Measurements from ENCODE around the gene LURAP1L.
A peak's percentile ranks its signal among the peaks of the same experiment; 100 is the strongest.

Gene LURAP1L, protein sequence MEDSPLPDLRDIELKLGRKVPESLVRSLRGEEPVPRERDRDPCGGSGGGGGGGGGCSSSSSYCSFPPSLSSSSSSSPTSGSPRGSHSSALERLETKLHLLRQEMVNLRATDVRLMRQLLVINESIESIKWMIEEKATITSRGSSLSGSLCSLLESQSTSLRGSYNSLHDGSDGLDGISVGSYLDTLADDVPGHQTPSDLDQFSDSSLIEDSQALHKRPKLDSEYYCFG

GRCh38 chr9:12774861-12775678 is at the start of gene LURAP1L:
LURAP1L (plus strand) TSS chr9:12775020; CDS start chr9:12775716, 696 bp downstream.
- peaks cover 11% of the 10 kb centered on the region for H3K4me1 ChIP-seq (ENCODE audit: control insufficient read depth, insufficient read depth, low read length)
- H3K27ac ChIP-seq (ENCODE audit: low read depth, low read length): peak within 1 kb of the TSS; percentile 93
- H3K36me3 ChIP-seq (ENCODE audit: control insufficient read depth, insufficient read depth, low read length): no peaks in the 10 kb centered on the region
- no peaks in the 10 kb centered on the region for H3K27me3 ChIP-seq (ENCODE audit: control insufficient read depth, insufficient read depth, low read length)
- H3K9ac ChIP-seq (ENCODE audit: low read length): peak within 1 kb of the TSS; percentile 80
- peak within 1 kb of the TSS; percentile 93 for H3K4me3 ChIP-seq (ENCODE audit: low read length)

- Histone ChIP-seq H3K27ac (ENCODE audit: low read depth, low read length) (no peak overlapping the region), H3K27me3 (ENCODE audit: control insufficient read depth, insufficient read depth, low read length) (no peaks in the 10 kb centered on the region), H3K4me3 (ENCODE audit: low read length) (no peak overlapping the region), H3K9ac (ENCODE audit: low read length) (no peak overlapping the region), H3K36me3 (ENCODE audit: control insufficient read depth, insufficient read depth, low read length) (no peaks in the 10 kb centered on the region), H3K4me1 (ENCODE audit: control insufficient read depth, insufficient read depth, low read length) (no peaks in the 10 kb centered on the region)
Observed at GRCh38 chr9:12726795-12727194, 48.0 kb upstream of the LURAP1L start.

DNA sequence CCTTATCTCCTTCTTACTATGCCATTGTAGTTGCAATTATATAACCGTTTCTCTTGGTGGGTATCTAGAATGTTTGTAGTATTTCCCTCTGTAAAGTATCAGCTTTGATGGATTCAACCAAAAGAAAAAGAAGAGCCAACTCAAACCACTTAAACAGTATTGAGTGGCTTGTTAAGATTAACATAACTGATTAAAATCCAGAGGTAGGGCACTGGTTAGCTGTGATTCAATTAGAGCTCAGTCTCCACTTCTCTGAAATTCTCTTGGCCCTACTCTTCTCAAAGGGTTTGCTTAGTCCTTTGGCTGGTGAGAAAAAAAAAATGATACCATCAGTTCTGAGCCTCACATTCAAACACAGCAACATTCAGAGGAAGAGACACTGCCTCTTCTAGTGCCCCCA is 44.6 kb upstream of the LURAP1L start:
- Histone ChIP-seq H3K4me3 (ENCODE audit: low read length) (no peak overlapping the region), H3K27ac (ENCODE audit: low read depth, low read length) (no peak overlapping the region), H3K27me3 (ENCODE audit: control insufficient read depth, insufficient read depth, low read length) (no peaks in the 10 kb centered on the region), H3K9ac (ENCODE audit: low read length) (no peak overlapping the region), H3K4me1 (ENCODE audit: control insufficient read depth, insufficient read depth, low read length) (no peaks in the 10 kb centered on the region), H3K36me3 (ENCODE audit: control insufficient read depth, insufficient read depth, low read length) (no peaks in the 10 kb centered on the region)

DNA sequence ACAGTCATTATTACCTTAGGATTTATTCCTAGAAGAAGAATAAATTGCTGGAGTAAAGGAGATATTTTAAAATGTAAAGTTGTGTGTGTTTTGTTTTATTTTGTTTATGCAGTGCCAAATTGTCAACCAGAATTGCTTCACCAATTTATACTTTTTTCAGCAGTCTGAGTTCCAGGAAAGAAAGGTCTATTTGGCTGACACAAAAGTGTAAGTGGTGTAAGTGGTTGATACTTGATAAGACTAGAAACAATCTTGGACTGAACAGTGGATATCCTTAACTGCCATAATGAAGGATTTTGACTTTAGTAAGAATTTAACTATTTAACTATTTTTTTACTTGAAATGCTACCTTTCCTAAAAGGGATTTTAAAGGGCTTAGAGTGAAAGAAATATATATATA is 43.9 kb upstream of the LURAP1L start:
- Histone ChIP-seq H3K27me3 (ENCODE audit: control insufficient read depth, insufficient read depth, low read length) (no peaks in the 10 kb centered on the region), H3K27ac (ENCODE audit: low read depth, low read length) (no peak overlapping the region), H3K36me3 (ENCODE audit: control insufficient read depth, insufficient read depth, low read length) (no peaks in the 10 kb centered on the region), H3K4me3 (ENCODE audit: low read length) (no peak overlapping the region), H3K9ac (ENCODE audit: low read length) (no peak overlapping the region), H3K4me1 (ENCODE audit: control insufficient read depth, insufficient read depth, low read length) (no peaks in the 10 kb centered on the region)

GRCh38 chr9:12732971-12733370 is 41.8 kb upstream of the LURAP1L start:
- Histone ChIP-seq H3K27me3 (ENCODE audit: control insufficient read depth, insufficient read depth, low read length) (no peaks in the 10 kb centered on the region), H3K4me3 (ENCODE audit: low read length) (no peak overlapping the region), H3K36me3 (ENCODE audit: control insufficient read depth, insufficient read depth, low read length) (no peaks in the 10 kb centered on the region), H3K9ac (ENCODE audit: low read length) (no peak overlapping the region), H3K27ac (ENCODE audit: low read depth, low read length) (no peak overlapping the region), H3K4me1 (ENCODE audit: control insufficient read depth, insufficient read depth, low read length) (no peaks in the 10 kb centered on the region)

DNA sequence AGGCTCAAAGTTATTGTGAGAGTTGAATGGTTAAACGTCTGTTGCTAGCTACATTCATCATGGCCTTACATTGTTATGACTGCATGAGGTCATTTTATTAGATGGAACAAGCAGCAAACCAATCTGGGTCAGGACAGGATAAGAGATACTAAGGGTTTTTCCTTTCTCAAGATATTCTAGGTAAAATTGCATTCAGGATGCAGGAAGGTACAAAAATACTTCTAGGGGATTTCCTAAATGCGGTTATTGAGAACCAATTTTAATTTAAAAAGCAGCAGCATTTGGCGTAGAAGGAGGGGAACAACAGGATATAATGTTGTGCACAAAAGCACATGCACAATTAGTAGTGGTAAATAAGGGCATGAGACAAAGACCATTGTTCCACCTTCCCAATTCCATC is 39.2 kb upstream of the LURAP1L start:
- H3K4me1 ChIP-seq (ENCODE audit: control insufficient read depth, insufficient read depth, low read length): no peaks in the 10 kb centered on the region
- no peaks in the 10 kb centered on the region for H3K36me3 ChIP-seq (ENCODE audit: control insufficient read depth, insufficient read depth, low read length)
- H3K4me3 ChIP-seq (ENCODE audit: low read length): no peak overlapping the region
- H3K27me3 ChIP-seq (ENCODE audit: control insufficient read depth, insufficient read depth, low read length): no peaks in the 10 kb centered on the region
- no peak overlapping the region for H3K27ac ChIP-seq (ENCODE audit: low read depth, low read length)
- no peak overlapping the region for H3K9ac ChIP-seq (ENCODE audit: low read length)

GRCh38 chr9:12737871-12738270 is 36.9 kb upstream of the LURAP1L start:
- Histone ChIP-seq H3K4me1 (ENCODE audit: control insufficient read depth, insufficient read depth, low read length) (no peaks in the 10 kb centered on the region), H3K27ac (ENCODE audit: low read depth, low read length) (no peak overlapping the region), H3K4me3 (ENCODE audit: low read length) (no peak overlapping the region), H3K36me3 (ENCODE audit: control insufficient read depth, insufficient read depth, low read length) (no peaks in the 10 kb centered on the region), H3K27me3 (ENCODE audit: control insufficient read depth, insufficient read depth, low read length) (no peaks in the 10 kb centered on the region), H3K9ac (ENCODE audit: low read length) (no peak overlapping the region)

DNA sequence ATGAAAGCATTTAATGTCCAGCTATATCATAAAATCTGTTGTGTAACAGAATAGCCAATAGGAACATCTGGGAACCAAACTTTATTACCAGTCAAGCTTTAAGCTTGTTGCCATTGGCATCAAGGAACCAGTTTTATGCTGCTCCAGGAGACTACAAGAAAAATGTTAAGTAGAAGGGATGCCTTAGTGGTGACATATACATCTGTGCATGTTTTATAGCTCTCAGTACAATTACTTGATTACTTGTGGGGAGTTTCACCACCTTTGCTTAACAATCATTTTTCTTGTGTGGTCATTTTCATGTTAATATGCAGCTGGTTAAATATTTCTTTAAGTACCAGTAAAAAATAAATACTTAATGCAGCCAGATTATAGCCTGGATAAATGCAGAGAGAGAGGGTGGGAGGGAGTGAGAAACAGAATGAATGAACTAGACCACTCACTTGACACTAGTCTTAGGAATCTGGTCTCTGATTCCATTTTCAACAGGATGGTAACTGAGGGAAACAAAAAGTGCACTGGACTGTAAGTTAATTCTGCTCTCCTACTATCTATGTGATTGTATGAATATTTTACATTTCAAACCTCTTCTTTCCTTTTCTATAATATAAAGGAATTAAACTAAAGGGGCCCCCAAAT is 35.7 kb upstream of the LURAP1L start:
- Histone ChIP-seq H3K27ac (ENCODE audit: low read depth, low read length) (no peak overlapping the region), H3K4me1 (ENCODE audit: control insufficient read depth, insufficient read depth, low read length) (no peaks in the 10 kb centered on the region), H3K4me3 (ENCODE audit: low read length) (no peak overlapping the region), H3K9ac (ENCODE audit: low read length) (no peak overlapping the region), H3K27me3 (ENCODE audit: control insufficient read depth, insufficient read depth, low read length) (no peaks in the 10 kb centered on the region), H3K36me3 (ENCODE audit: control insufficient read depth, insufficient read depth, low read length) (no peaks in the 10 kb centered on the region)

DNA sequence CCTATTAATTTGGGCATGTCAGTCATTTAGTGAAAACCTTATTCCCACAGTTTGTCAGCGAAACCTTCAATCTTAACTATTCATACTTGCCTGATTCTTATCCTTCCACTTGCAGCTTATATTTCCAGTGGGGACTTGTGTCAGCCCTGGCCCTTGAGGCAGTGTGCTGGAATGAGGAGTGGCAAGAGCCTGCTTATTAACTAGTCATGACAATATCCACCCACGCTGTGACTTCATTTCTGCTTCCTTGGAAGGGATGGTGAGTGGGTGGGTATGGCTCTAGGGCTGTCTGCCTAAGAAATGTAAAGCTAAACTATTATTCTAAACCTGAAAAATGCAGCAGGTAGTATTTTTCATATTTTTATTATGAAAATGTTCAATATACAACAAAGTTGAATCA is 34.0 kb upstream of the LURAP1L start:
- Histone ChIP-seq H3K4me1 (ENCODE audit: control insufficient read depth, insufficient read depth, low read length) (no peaks in the 10 kb centered on the region), H3K27me3 (ENCODE audit: control insufficient read depth, insufficient read depth, low read length) (no peaks in the 10 kb centered on the region), H3K4me3 (ENCODE audit: low read length) (no peak overlapping the region), H3K27ac (ENCODE audit: low read depth, low read length) (no peak overlapping the region), H3K9ac (ENCODE audit: low read length) (no peak overlapping the region), H3K36me3 (ENCODE audit: control insufficient read depth, insufficient read depth, low read length) (no peaks in the 10 kb centered on the region)

DNA sequence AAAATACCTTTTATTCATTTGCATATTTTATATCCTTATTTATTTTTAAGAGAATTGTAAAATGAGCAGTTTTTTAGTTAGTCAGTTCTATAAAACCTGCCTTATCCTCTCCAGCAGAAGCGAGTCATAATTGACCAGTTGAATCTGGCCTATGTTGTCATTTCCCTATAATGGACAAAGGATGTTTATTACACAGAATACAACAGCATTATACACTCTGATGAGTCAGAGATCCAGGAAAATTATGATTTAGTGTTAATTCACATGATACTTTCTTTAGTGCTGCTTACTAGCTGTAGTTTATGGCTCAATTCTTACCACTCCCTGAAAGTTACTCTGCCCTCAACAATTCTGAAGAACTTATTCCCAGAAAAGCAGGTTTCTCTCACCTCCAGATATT is 26.8 kb upstream of the LURAP1L start:
- Histone ChIP-seq H3K4me3 (ENCODE audit: low read length) (no peak overlapping the region), H3K27me3 (ENCODE audit: control insufficient read depth, insufficient read depth, low read length) (no peaks in the 10 kb centered on the region), H3K27ac (ENCODE audit: low read depth, low read length) (no peak overlapping the region), H3K4me1 (ENCODE audit: control insufficient read depth, insufficient read depth, low read length) (no peaks in the 10 kb centered on the region), H3K36me3 (ENCODE audit: control insufficient read depth, insufficient read depth, low read length) (no peaks in the 10 kb centered on the region), H3K9ac (ENCODE audit: low read length) (no peak overlapping the region)

GRCh38 chr9:12748954-12749353 is 25.9 kb upstream of the LURAP1L start:
- no peak overlapping the region for H3K4me3 ChIP-seq (ENCODE audit: low read length)

DNA sequence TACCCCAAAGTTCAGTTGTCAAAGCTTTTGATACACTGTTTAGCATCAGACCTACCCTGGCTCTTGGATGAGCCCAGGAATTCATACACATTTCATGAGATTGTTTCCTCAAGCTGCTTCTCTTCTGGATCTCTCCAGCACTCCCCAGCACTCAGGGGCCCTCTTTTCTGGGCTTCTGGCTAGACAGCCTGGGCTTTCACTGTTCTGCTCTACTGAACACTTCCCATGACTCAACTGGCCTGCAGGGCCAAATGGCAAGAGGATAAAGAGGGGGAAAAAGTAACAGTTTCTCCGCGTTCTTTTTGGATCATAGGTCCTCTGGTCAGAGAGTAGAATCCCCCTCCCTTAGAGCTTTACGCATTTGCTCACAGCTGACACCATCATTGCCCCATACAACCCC is 20.9 kb upstream of the LURAP1L start:
- Histone ChIP-seq H3K9ac (ENCODE audit: low read length) (no peak overlapping the region), H3K4me1 (ENCODE audit: control insufficient read depth, insufficient read depth, low read length) (no peaks in the 10 kb centered on the region), H3K4me3 (ENCODE audit: low read length) (no peak overlapping the region), H3K36me3 (ENCODE audit: control insufficient read depth, insufficient read depth, low read length) (no peaks in the 10 kb centered on the region), H3K27ac (ENCODE audit: low read depth, low read length) (no peak overlapping the region), H3K27me3 (ENCODE audit: control insufficient read depth, insufficient read depth, low read length) (no peaks in the 10 kb centered on the region)

More at GRCh38 chr9:12748954-12749353, 25.9 kb upstream of the LURAP1L start:
- Histone ChIP-seq H3K9ac (ENCODE audit: low read length) (no peak overlapping the region), H3K4me1 (ENCODE audit: control insufficient read depth, insufficient read depth, low read length) (no peaks in the 10 kb centered on the region), H3K27ac (ENCODE audit: low read depth, low read length) (no peak overlapping the region), H3K36me3 (ENCODE audit: control insufficient read depth, insufficient read depth, low read length) (no peaks in the 10 kb centered on the region), H3K27me3 (ENCODE audit: control insufficient read depth, insufficient read depth, low read length) (no peaks in the 10 kb centered on the region)

All from rectal smooth muscle tissue (tissue), 1 donor.